GM15510 (cell line): ENCODE results near the gene SLC28A3.

ENCODE experiments used
- POLR2A ChIP-seq: IDR thresholded peaks from 3 replicates; pipeline ENCODE4 v1.6.1; 2011; ENCODE audit warnings: borderline replicate concordance; ENCODE audit not compliant: insufficient read length; ENCODE audit errors: extremely low read depth

SLC28A3 gene, protein sequence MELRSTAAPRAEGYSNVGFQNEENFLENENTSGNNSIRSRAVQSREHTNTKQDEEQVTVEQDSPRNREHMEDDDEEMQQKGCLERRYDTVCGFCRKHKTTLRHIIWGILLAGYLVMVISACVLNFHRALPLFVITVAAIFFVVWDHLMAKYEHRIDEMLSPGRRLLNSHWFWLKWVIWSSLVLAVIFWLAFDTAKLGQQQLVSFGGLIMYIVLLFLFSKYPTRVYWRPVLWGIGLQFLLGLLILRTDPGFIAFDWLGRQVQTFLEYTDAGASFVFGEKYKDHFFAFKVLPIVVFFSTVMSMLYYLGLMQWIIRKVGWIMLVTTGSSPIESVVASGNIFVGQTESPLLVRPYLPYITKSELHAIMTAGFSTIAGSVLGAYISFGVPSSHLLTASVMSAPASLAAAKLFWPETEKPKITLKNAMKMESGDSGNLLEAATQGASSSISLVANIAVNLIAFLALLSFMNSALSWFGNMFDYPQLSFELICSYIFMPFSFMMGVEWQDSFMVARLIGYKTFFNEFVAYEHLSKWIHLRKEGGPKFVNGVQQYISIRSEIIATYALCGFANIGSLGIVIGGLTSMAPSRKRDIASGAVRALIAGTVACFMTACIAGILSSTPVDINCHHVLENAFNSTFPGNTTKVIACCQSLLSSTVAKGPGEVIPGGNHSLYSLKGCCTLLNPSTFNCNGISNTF

DNA sequence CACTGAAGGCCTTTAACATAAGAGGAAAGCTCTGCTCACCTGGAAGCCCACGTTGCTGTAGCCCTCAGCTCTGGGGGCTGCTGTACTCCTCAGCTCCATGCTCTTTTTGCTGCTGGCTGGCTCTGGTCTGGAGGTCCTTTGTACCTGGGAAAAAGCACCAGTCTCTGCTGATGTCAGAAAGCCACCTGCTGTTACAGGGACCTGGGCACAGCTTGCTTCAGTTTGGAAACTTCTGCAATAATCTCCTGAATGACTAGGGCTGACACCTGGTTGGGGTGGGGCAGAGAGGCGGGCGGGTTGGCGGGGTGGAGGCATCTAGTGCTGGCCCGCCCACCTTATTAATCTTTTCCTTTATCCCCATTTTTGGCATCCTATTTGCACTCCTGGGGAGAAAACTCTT lies at the start of gene SLC28A3:
SLC28A3 (minus strand) TSS at position 224 of the 400 bp plus-strand sequence; CDS start at position 99, 125 bp downstream.
- no peak for TF ChIP-seq POLR2A

DNA sequence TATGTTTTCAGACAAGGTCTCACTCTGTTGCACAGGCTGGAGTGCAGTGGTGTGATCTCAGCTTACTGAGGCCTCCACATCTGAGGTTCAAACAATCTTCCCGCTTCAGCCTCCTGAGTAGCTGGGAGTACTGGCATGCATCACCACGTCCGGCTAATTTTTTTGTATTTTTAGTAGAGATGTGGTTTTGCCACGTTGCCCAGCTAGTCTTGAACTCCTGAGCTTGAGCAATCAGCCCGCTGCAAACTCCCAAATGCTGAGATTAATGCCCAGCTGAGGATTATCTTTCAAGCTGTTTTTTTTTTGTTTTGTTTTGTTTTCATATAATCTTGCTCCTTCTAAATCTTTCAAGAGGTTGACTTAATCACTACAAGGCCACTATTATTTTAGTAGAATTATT lies 47.3 kb upstream of the SLC28A3 start:
- TF ChIP-seq POLR2A = no peak

DNA sequence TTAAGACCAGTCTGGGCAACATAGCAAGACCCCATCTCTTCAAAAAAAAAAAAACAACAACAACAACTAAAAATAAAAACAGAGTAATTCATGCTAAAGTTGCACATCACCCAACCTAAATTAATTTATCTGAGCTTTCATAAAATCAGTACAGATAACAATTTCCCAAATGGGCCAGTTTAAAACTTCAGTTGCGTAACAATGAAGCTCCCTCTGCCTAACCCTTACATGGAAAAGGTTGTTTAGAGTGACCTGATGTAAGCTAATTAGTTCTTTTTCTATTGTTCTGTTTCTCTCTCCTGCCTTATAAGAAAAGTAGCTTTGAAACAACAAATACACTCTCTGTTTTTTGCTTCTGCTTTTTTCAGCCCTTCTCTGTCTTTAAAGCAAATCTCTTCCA lies 46.2 kb upstream of the SLC28A3 start:
- TF ChIP-seq POLR2A = no peak

DNA sequence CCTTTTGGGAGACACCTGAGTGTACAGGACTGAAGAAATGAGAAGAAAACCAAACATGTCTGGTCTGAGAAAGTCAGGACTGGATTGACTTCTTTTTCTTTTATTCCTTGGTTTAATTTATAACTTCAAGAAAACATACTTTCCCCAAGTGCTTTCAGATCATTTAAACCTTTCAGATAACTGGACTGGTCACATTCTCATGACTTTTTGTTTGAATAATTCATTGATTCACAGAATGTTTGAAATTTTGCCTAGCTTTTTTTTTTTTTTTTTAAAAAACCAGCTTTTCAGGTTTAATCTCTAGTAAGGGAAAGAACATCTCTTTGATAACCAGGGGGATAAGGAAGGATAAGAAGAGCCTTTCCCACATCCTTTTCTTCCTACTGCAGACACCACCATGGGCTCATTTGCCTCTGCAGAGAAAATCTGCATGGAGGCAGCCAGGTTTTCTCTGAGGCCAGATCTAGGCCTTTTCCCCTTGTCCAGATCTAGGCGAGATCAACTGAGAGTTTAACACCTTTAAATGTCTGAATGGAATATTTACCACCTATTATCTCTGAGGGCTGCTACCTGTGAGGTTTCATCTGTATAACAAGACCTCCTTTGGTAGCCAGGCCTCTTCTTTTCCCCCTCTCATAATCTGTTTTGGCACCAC lies 45.0 kb upstream of the SLC28A3 start:
- no peak for TF ChIP-seq POLR2A

DNA sequence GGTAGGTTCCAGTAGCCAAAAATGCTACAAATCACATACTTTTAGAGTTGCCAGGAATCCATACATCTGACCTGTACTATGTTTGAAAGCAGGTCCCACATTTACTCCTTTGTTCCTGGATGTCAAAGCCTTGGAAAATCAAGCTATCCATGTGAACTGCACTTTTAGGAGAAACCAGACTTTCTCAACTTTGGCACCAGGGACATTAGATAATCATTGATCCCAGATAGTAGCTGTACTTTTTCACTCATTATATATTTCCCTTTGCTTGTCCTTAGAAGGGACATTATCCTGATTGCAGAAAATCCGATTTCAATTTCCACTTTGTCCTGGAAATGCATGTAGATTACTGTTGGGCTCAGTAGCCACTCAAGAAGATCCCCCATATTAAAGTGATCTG lies 44.1 kb upstream of the SLC28A3 start:
- TF ChIP-seq POLR2A = no peak

DNA sequence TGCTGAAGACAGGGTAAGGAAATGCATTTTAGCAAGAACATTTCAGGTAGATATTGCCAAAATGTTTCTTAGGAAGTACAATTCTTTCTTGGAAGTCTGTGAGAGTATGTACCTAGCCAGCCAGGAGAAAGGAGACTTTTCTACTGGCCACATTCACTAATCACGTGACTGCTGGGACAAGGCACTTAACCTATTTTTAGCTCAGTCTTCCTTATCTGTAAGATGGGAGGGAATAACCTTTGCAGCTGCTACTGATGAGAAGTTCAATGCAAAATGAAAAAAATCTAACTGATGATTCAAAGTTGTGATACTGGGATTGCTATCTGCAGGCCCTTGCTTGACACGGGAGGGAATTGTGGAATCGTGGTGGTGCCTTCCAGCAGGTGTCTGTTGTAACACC lies 42.6 kb upstream of the SLC28A3 start:
- no peak for TF ChIP-seq POLR2A

DNA sequence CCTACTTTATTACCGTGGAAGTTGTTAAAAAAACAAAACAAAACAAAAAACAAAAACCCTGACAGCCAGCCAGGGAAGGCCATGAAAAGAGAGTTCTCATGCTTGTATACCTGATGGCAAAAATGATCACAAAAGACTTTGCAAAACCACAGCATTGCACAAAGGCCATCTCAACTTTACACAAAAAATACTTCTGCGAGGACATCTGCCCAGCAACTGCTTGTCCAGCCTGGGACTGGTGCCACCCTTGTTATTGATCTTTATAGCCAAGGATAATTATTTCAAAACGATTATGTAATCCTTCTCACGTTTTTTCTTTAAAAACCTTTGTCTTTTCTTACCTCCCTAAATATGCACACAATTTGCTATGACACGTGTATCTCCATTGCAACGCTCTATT lies 42.2 kb upstream of the SLC28A3 start:
- TF ChIP-seq POLR2A = no peak

DNA sequence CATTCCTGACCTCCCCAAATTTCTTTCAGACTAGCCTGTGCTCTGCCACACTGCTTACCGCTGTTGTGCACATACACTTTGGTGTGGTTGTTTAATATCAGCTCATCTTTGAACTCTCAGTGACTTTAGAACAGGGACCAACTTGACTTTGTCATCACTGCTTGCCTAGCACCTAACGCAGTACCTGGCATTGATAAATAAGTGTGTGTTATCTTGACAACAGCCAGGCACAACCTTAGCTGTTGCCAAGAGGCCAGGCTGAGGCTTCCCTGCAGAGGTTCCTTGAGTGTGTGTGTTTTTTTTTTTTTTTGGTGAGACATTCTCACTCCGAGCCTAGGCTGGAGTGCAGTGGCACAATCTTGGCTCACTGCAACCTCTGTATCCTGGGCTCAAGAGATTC lies 41.0 kb upstream of the SLC28A3 start:
- no peak for TF ChIP-seq POLR2A

DNA sequence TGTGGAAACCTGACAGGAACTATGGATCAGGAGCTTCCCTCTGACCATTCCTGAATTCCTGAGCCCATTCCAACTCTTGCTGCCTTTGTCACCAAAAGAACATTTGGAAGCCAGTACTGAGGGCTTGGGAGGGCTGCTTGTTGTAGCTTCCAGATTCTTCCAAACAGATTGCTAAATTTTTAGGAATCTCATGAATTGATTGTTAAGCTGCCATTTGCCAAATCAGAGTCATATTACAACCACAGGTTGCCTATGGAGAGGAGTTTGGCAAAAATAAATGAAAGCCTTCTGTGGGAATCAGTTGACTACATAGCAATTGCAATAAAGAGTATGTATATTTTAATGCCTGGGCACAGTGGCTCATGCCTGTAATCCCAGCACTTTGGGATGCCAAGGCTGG lies 39.2 kb upstream of the SLC28A3 start:
- no peak for TF ChIP-seq POLR2A

DNA sequence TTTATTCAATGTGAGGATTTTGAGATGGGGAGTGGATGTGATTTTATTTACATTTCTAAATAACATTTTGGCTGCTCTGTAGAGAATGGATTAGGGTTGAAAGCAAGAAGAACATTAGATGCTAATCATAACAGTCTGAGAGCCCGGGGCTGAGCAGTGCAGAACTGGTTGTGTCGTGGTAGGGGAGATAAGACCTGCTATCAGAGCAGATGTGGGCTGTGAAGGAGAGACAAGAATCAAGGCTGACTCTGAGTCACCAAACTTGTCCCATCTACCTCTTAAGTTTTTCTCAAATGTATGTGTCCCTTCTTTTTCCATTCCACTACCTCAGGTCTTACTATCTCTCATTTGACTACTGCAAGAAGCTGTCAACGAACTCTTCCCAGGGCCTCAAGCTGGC lies 35.4 kb upstream of the SLC28A3 start:
- TF ChIP-seq POLR2A = no peak

DNA sequence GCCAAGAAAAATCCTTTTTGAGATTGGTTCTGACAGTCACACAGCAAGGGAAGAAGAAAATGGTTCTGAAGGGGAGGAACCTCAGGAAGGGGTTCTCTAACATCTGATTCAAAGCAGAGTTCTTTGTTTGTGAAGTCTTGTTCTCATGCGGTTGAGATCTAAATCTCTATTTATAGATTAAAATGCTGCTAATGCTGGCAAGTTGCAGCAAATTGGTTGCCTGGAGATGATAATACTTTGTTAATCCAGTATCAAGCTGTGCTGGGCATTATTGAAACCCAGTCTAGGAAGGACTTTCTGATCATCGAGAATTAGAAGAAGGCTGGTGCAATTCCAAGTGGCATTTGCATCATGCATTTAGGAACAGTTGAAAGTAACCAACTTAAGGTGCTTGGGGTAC lies 34.0 kb upstream of the SLC28A3 start:
- no peak for TF ChIP-seq POLR2A

DNA sequence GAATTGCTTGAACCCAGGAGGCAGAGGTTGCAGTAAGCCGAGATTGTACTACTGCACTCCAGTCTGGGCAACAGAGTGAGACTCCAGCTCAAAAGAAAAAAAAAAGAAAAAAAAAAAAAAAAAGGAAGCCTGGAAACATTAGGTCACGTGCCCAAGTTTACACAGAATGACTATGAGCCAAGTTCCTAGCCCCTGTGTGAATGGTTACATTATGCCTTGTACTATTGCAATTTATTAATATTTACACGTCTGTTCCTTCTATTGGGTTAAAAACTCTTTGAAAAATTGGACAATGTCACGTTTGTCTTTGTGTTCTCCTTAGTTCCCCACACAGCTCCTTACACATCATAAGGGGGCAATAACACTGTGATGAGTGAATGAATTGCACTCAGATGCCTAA lies 33.5 kb upstream of the SLC28A3 start:
- no peak for TF ChIP-seq POLR2A

DNA sequence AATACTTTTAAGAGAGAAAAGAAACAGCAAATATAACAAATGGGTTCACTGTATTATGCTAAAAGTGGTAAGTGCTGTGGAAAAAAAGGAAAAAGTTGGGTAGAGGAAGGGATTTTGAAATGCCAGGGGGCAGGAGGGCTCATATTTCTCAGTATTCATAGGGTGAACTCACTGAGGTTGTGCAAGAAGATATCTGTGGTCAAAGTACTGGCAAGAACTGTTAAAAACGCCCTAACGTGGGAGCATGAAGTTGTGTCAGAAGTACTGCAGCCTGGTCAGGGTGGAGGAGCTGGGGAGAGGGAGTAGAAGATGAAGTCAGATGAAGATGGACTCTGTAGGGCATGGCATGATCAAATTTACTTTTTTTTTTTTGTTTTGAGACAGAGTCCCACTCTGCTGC lies 31.2 kb upstream of the SLC28A3 start:
- TF ChIP-seq POLR2A = no peak

DNA sequence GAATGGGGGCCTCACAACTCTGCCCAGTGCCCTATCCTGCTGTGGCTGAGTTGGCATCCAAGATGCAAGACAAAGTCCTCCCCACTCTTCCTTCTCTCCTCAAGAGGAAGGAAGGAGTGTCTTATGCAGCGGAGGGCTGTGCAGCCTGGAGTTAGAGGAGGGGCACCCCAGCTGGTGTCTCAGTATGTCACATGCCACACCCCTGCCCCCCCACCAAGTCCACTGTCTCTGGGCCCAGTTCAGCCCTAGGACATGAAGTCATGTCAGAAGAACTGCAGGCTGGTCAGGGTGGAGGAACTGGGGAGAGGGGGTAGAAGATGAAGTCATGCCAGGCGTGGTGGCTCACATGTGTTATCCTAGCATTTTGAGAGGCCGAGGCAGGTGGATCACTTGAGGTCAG lies 28.0 kb upstream of the SLC28A3 start:
- TF ChIP-seq POLR2A = no peak

DNA sequence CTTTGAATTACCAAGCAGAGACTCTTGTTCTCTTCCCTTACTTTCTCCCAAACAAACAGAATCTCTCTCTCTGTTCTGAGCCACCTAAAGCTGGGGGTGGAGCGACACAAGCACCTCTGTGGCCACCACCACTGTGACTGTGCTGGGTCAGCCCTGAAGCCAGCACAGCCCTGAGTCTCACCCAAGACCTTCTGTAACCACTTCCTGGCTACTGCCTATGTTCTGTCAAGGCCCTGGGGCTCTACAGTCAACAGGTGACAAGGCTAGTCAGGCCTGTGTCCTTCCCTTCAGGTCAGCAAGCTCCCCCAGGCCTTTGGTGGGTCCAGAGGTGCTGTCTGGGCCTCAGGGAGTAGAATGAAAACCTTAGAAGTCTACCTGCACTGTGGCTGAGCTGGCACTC lies 26.1 kb upstream of the SLC28A3 start:
- no peak for TF ChIP-seq POLR2A
